ENCODE data around the gene SMG6. TPM values are rescaled to one million over a fixed set of nuclear protein-coding genes. Genes with fewer than 3 reads are reported as not detected.
"Not testable (repeated sequence)": the region's sequence is repeated elsewhere in the genome, so short reads cannot be mapped to it uniquely, and the experiment has no call there.

Gene SMG6
- total RNA-seq, 1 donor from 2014 or later = 39.7 TPM

DNA sequence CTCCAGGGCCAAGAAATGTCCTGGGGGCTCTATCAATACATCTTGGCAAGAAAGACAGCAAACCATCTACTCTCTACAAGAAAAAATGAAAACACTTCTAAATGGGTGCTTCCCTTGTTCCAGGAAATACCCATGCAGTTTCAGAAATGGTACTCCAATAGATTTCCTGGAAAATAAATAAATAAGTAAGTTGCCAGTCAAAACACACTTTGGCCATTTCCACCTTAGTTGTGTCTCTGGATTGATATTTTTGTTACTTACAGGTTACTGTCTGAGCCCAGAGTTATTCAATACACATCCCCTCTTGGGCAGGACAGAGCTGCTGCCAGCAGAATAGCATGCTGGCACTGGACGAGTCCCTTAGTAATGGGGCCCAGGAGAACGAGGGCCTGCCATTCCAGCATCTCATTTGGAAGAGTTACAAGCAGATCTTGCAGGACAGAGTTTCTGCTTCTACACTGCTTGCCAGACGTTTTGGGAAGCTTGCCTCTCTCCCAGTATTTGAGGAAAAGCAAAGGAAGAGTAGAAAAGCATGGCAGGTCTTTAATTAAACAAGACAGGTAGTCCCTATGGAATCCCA is 100.5 kb downstream of the SMG6 start:
- no peak overlapping the region for H3K4me2 ChIP-seq (ENCODE audit: low read length)
- Mint-ChIP-seq H3K9me3 (ENCODE audit: unreplicated experiment) (no peaks in the 10 kb centered on the region), H3K4me1 (ENCODE audit: low read depth, unreplicated experiment) (peaks cover 13% of the 10 kb centered on the region), H3K27me3 (ENCODE audit: low read depth, unreplicated experiment) (no peaks in the 10 kb centered on the region), H3K27ac (ENCODE audit: unreplicated experiment) (no peak overlapping the region), H3K36me3 (ENCODE audit: low read depth, unreplicated experiment) (peaks cover 6% of the 10 kb centered on the region), H3K4me3 (ENCODE audit: unreplicated experiment) (no peak overlapping the region)
- FAIRE-seq (peak; percentile 26), DNase-seq (ENCODE audit: low read depth) (no peak)
- H2AFZ ChIP-seq (ENCODE audit: low read depth, low read length) = no peak overlapping the region
- no peak overlapping the region for H3K27ac ChIP-seq (ENCODE audit: low read depth, low read length)
- peaks cover 13% of the 10 kb centered on the region for H3K79me2 ChIP-seq (ENCODE audit: insufficient read depth, low read length)
- no peak for TF ChIP-seq EZH2 (IDR thresholded peaks at IDR 0.05; ENCODE audit: insufficient read depth, low read length)
- TF ChIP-seq, protein P1, sequence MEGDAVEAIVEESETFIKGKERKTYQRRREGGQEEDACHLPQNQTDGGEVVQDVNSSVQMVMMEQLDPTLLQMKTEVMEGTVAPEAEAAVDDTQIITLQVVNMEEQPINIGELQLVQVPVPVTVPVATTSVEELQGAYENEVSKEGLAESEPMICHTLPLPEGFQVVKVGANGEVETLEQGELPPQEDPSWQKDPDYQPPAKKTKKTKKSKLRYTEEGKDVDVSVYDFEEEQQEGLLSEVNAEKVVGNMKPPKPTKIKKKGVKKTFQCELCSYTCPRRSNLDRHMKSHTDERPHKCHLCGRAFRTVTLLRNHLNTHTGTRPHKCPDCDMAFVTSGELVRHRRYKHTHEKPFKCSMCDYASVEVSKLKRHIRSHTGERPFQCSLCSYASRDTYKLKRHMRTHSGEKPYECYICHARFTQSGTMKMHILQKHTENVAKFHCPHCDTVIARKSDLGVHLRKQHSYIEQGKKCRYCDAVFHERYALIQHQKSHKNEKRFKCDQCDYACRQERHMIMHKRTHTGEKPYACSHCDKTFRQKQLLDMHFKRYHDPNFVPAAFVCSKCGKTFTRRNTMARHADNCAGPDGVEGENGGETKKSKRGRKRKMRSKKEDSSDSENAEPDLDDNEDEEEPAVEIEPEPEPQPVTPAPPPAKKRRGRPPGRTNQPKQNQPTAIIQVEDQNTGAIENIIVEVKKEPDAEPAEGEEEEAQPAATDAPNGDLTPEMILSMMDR (IDR thresholded peaks at IDR 0.05; ENCODE audit: insufficient read depth, low read depth, low read length) = no peak
- H3K9me3 ChIP-seq (ENCODE audit: insufficient read depth, low read depth, low read length) = no peaks in the 10 kb centered on the region
- H3K27me3 ChIP-seq (ENCODE audit: insufficient read depth, low read length) = no peaks in the 10 kb centered on the region
- no peaks in the 10 kb centered on the region for H4K20me1 ChIP-seq (ENCODE audit: insufficient read depth, low read length)
- peaks cover 3% of the 10 kb centered on the region for H3K36me3 ChIP-seq (ENCODE audit: insufficient read depth, low read length)
- no peak overlapping the region for H3K9ac ChIP-seq (ENCODE audit: low read length)
- no peak overlapping the region for H3K4me3 ChIP-seq (ENCODE audit: insufficient read depth, low read depth, low read length)
- peaks cover 11% of the 10 kb centered on the region for H3K4me1 ChIP-seq (ENCODE audit: insufficient read depth, low read length)

DNA sequence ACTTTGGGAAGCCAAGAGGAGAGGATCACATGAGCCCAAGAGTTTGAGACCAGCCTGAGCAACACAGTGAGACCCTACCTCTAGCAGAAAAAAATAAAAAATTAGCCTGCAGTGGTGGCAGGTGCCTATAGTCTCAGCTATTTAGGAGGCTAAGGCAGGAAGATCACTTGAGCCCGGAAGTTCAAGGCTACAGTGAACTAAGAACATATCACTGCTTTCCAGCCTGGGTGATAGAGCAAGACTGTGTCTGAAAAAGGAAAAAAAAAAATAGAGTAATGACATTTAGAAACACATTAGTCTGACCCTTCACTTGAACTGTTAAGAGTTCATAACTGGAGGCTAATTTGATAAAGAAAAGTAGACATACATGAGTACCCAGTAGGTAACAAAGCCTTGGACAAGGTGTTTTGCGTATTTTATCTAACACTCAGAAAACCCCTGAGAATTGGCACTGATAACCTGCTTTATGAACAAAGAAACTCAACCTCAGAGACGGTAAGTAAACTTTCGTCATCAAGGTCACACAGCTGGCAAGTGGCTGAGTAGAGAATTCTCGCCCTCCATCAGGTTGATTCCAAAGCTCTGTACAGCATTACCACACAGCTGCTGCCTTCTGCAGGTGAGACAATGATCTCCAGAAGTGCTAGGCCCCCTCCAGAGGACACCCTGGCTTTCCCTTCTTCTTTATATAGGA is 101.1 kb downstream of the SMG6 start:
- H3K36me3 Mint-ChIP-seq (ENCODE audit: low read depth, unreplicated experiment) = peaks cover 6% of the 10 kb centered on the region
- no peaks in the 10 kb centered on the region for H3K9me3 Mint-ChIP-seq (ENCODE audit: unreplicated experiment)
- Histone ChIP-seq H3K27me3 (ENCODE audit: insufficient read depth, low read length) (no peaks in the 10 kb centered on the region), H3K36me3 (ENCODE audit: insufficient read depth, low read length) (peaks cover 3% of the 10 kb centered on the region), H3K4me2 (ENCODE audit: low read length) (no peak overlapping the region), H2AFZ (ENCODE audit: low read depth, low read length) (no peak overlapping the region), H3K4me3 (ENCODE audit: insufficient read depth, low read depth, low read length) (no peak overlapping the region), H3K4me1 (ENCODE audit: insufficient read depth, low read length) (peaks cover 7% of the 10 kb centered on the region), H3K9ac (ENCODE audit: low read length) (no peak overlapping the region), H3K79me2 (ENCODE audit: insufficient read depth, low read length) (peaks cover 11% of the 10 kb centered on the region), H3K27ac (ENCODE audit: low read depth, low read length) (no peak overlapping the region), H3K9me3 (ENCODE audit: insufficient read depth, low read depth, low read length) (no peaks in the 10 kb centered on the region), H4K20me1 (ENCODE audit: insufficient read depth, low read length) (no peaks in the 10 kb centered on the region)
- no peaks in the 10 kb centered on the region for H3K27me3 Mint-ChIP-seq (ENCODE audit: low read depth, unreplicated experiment)
- DNase-seq (ENCODE audit: low read depth) = no peak
- H3K4me1 Mint-ChIP-seq (ENCODE audit: low read depth, unreplicated experiment) = peaks cover 10% of the 10 kb centered on the region
- no peak for TF ChIP-seq EZH2 (IDR thresholded peaks at IDR 0.05; ENCODE audit: insufficient read depth, low read length)
- TF ChIP-seq, protein P1 (IDR thresholded peaks at IDR 0.05; ENCODE audit: insufficient read depth, low read depth, low read length) = no peak
- no peak overlapping the region for H3K4me3 Mint-ChIP-seq (ENCODE audit: unreplicated experiment)
- no peak overlapping the region for H3K27ac Mint-ChIP-seq (ENCODE audit: unreplicated experiment)
- FAIRE-seq = no peak

DNA sequence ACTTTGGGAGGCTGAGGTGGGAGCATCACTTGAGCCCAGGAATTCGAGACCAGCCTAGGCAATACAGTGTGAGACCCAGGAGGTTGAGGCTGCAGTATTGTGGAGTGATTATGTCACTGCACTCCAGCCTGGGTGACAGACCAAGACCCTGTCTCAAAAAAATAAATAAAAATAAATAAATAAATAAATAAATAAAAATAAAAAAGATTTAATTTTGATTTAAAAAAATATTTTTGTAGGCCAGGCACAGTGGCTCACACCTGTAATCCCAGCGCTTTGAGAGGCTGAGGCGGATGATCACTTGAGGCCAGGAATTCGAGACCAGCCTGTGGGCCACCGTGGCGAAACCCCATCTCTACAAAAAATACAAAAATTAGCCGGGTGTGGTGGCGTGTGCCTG is 104.2 kb downstream of the SMG6 start:
- not testable (repeated sequence) for H3K9me3 Mint-ChIP-seq (ENCODE audit: unreplicated experiment)

More for the DNA sequence above, 104.2 kb downstream of the SMG6 start:
- H3K27me3 Mint-ChIP-seq (ENCODE audit: low read depth, unreplicated experiment); FAIRE-seq; DNase-seq (ENCODE audit: low read depth); H3K4me3 ChIP-seq (ENCODE audit: insufficient read depth, low read depth, low read length); H3K9me3 ChIP-seq (ENCODE audit: insufficient read depth, low read depth, low read length); H3K4me3 Mint-ChIP-seq (ENCODE audit: unreplicated experiment); H3K27me3 ChIP-seq (ENCODE audit: insufficient read depth, low read length); H4K20me1 ChIP-seq (ENCODE audit: insufficient read depth, low read length); H3K36me3 ChIP-seq (ENCODE audit: insufficient read depth, low read length); H2AFZ ChIP-seq (ENCODE audit: low read depth, low read length): not testable (repeated sequence)
- Mint-ChIP-seq H3K36me3 (ENCODE audit: low read depth, unreplicated experiment) (peaks cover 11% of the 10 kb centered on the region), H3K27ac (ENCODE audit: unreplicated experiment) (peak overlapping the region; percentile 38), H3K4me1 (ENCODE audit: low read depth, unreplicated experiment) (peaks cover 23% of the 10 kb centered on the region)
- peaks cover 11% of the 10 kb centered on the region for H3K4me1 ChIP-seq (ENCODE audit: insufficient read depth, low read length)
- H3K27ac ChIP-seq (ENCODE audit: low read depth, low read length) = peak overlapping the region; percentile 81
- peaks cover 22% of the 10 kb centered on the region for H3K79me2 ChIP-seq (ENCODE audit: insufficient read depth, low read length)
- peak overlapping the region; percentile 66 for H3K9ac ChIP-seq (ENCODE audit: low read length)
- H3K4me2 ChIP-seq (ENCODE audit: low read length) = peak overlapping the region; percentile 49

All from astrocyte (in vitro differentiated cells and primary cell).